GM19043 (cell line): Measurements from ENCODE around the gene EML5.

Experiments
- ATAC-seq: cut with Tn5 transposase; IDR thresholded peaks from one replicate; pipeline ENCODE4 v1.9.1; 2021; ENCODE audit warnings: low read depth; ENCODE audit not compliant: unreplicated experiment

Gene EML5

GRCh38 chr14:88733121-88733520 is 59.6 kb downstream of the EML5 start:
- no peak for ATAC-seq

- ATAC-seq: no peak
These were observed 63.6 kb downstream of the EML5 start for GRCh38 chr14:88729159-88729558.

GRCh38 chr14:88727057-88727456 is 65.7 kb downstream of the EML5 start:
- no peak for ATAC-seq

- ATAC-seq: no peak
These were observed 82.0 kb downstream of the EML5 start for GRCh38 chr14:88710709-88711108.

GRCh38 chr14:88707088-88707487 is 85.7 kb downstream of the EML5 start:
- no peak for ATAC-seq

- no peak for ATAC-seq
These were observed 86.3 kb downstream of the EML5 start for GRCh38 chr14:88706425-88706824.

GRCh38 chr14:88698651-88699050 is 94.1 kb downstream of the EML5 start:
- no peak for ATAC-seq

GRCh38 chr14:88695870-88696269 is 96.9 kb downstream of the EML5 start:
- ATAC-seq: no peak

- no peak for ATAC-seq
These were observed 104.4 kb downstream of the EML5 start for GRCh38 chr14:88688386-88688785.

- no peak for ATAC-seq
These were observed 109.6 kb downstream of the EML5 start for GRCh38 chr14:88683119-88683518.

- no peak for ATAC-seq
These were observed 110.1 kb downstream of the EML5 start for GRCh38 chr14:88682495-88683114.

- ATAC-seq: no peak
These were observed 110.8 kb downstream of the EML5 start for GRCh38 chr14:88681755-88682494.

- no peak for ATAC-seq
These were observed 123.4 kb downstream of the EML5 start for GRCh38 chr14:88669346-88669745.

GRCh38 chr14:88668448-88669116 is 124.2 kb downstream of the EML5 start:
- ATAC-seq: peak; percentile 53

GRCh38 chr14:88667555-88668273 is 125.0 kb downstream of the EML5 start:
- peak; percentile 60 for ATAC-seq

GRCh38 chr14:88660056-88660455 is 132.7 kb downstream of the EML5 start:
- ATAC-seq: no peak

GRCh38 chr14:88639221-88639620 is 153.5 kb downstream of the EML5 start:
- no peak for ATAC-seq

- no peak for ATAC-seq
These were observed 160.2 kb downstream of the EML5 start for GRCh38 chr14:88632512-88632911.

GRCh38 chr14:88631091-88631490 is 161.7 kb downstream of the EML5 start:
- no peak for ATAC-seq

GRCh38 chr14:88630565-88630964 is 162.2 kb downstream of the EML5 start:
- no peak for ATAC-seq

- ATAC-seq: no peak
These were observed 164.3 kb downstream of the EML5 start for GRCh38 chr14:88628462-88628861.
